ENCODE data around the gene TCF21. TPM values are rescaled to one million over a fixed set of nuclear protein-coding genes. Genes with fewer than 3 reads are reported as not detected.

TCF21 gene
- total and polyA plus RNA-seq, 4 donors, result 14.5 to 80.9 (median 31.6) TPM

- ATAC-seq (ENCODE audit: insufficient read depth, low FRiP score), result no peak
- Histone ChIP-seq H3K9me3 (ENCODE audit: control insufficient read depth in 4 of 4, insufficient read depth in 3 of 4, low read length in 3 of 4) (peaks cover 0 to 6% (median 0%) of the 10 kb centered on the region in 4 donors), H3K27ac (ENCODE audit: low read depth in 1 of 2, low read length in 1 of 2) (peak overlapping the region; percentile 42 to 75), H3K4me1 (ENCODE audit: control insufficient read depth in 5 of 5, insufficient read depth in 5 of 5, low read length in 5 of 5) (peaks cover 0 to 54% (median 15%) of the 10 kb centered on the region in 5 donors), H3K4me3 (peak overlapping the region; percentile 51), H3K9ac (ENCODE audit: insufficient read depth in 1 of 2, low read length in 2 of 2) (peak overlapping the region; percentile 89 to 100), H3K27me3 (ENCODE audit: control insufficient read depth in 3 of 3, insufficient read depth in 3 of 3, low read length in 2 of 3) (peaks cover 2 to 51% (median 17%) of the 10 kb centered on the region in 3 donors), H3K36me3 (ENCODE audit: control insufficient read depth in 4 of 4, insufficient read depth in 4 of 4, low read length in 4 of 4) (peaks cover 0 to 61% (median 20%) of the 10 kb centered on the region in 4 donors)
- 3% methylated on average over 45 of the region's 45 CpGs for WGBS, 2 donors
- DNase-seq, result peak; percentile 75 to 79 (median 76)
- TF ChIP-seq, protein P1, sequence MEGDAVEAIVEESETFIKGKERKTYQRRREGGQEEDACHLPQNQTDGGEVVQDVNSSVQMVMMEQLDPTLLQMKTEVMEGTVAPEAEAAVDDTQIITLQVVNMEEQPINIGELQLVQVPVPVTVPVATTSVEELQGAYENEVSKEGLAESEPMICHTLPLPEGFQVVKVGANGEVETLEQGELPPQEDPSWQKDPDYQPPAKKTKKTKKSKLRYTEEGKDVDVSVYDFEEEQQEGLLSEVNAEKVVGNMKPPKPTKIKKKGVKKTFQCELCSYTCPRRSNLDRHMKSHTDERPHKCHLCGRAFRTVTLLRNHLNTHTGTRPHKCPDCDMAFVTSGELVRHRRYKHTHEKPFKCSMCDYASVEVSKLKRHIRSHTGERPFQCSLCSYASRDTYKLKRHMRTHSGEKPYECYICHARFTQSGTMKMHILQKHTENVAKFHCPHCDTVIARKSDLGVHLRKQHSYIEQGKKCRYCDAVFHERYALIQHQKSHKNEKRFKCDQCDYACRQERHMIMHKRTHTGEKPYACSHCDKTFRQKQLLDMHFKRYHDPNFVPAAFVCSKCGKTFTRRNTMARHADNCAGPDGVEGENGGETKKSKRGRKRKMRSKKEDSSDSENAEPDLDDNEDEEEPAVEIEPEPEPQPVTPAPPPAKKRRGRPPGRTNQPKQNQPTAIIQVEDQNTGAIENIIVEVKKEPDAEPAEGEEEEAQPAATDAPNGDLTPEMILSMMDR (IDR thresholded peaks at IDR 0.05; ENCODE audit: control extremely low read depth, extremely low read depth), result no peak
These were observed 2.4 kb downstream of the TCF21 start for GRCh38 chr6:133891149-133891926.

DNA sequence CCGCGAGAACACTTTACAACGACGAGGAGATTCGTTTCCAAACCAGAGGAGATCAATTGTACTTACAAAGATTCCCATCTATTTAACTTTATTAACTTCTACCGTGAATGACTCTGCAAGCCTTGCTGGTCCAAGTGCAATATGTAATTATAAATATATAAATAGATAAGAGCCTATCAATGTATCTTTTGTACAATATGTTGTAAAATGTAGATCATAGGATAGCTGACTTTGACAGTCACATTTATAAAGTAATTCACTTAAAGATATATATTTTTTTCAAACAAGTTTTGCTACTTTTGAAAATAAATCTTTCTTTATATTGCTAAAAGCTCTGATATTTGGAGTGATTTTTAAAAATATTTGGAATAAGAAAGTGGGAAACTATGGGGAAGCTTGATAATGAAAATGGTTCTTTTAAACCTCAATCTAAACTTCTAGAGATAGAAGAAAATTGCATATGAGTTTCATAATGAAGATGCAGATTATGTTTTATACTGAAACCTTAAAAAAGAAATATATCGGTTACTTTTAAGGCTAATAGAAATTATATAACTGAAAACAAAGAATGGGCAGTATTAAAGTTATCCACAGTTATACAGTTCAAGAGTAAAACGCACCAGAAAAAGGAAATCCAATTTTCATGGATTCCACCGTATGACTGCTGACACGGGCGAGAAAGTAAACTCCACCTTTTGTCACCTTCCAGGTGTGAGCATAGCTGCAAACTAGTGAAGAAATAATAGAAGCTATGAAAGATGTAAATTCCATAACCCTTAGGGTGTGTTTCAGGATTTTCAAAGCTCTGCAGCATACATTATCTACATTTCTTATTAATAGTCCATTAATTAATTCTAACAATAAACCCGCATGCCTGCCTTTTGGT lies 3.3 kb downstream of the TCF21 start:
- Histone ChIP-seq H3K4me3 (no peak overlapping the region), H3K4me1 (ENCODE audit: control insufficient read depth in 5 of 5, insufficient read depth in 5 of 5, low read length in 5 of 5) (peaks cover 0 to 51% (median 11%) of the 10 kb centered on the region in 5 donors), H3K9ac (ENCODE audit: insufficient read depth in 1 of 2, low read length in 2 of 2) (peak overlapping the region; percentile 89 to 100), H3K27ac (ENCODE audit: low read depth in 1 of 2, low read length in 1 of 2) (no peak overlapping the region), H3K27me3 (ENCODE audit: control insufficient read depth in 3 of 3, insufficient read depth in 3 of 3, low read length in 2 of 3) (peaks cover 2 to 58% (median 18%) of the 10 kb centered on the region in 3 donors), H3K9me3 (ENCODE audit: control insufficient read depth in 4 of 4, insufficient read depth in 3 of 4, low read length in 3 of 4) (peaks cover 0 to 6% (median 0%) of the 10 kb centered on the region in 4 donors), H3K36me3 (ENCODE audit: control insufficient read depth in 4 of 4, insufficient read depth in 4 of 4, low read length in 4 of 4) (peaks cover 0 to 61% (median 20%) of the 10 kb centered on the region in 4 donors)
- TF ChIP-seq, protein P1 (IDR thresholded peaks at IDR 0.05; ENCODE audit: control extremely low read depth, extremely low read depth), result no peak
- ATAC-seq (ENCODE audit: insufficient read depth, low FRiP score) (no peak), DNase-seq (no peak)
- WGBS, 2 donors, result 13 to 17% methylated on average over 12 of the region's 12 CpGs

- H3K27me3 ChIP-seq (ENCODE audit: control insufficient read depth in 3 of 3, insufficient read depth in 3 of 3, low read length in 2 of 3), result peaks cover 2 to 55% (median 18%) of the 10 kb centered on the region in 3 donors
- ATAC-seq (ENCODE audit: insufficient read depth, low FRiP score), result no peak
- H3K9ac ChIP-seq (ENCODE audit: insufficient read depth in 1 of 2, low read length in 2 of 2), result peak overlapping the region; percentile 75 to 100
These were observed 4.1 kb downstream of the TCF21 start for GRCh38 chr6:133892813-133893691.

More at GRCh38 chr6:133892813-133893691, 4.1 kb downstream of the TCF21 start:
- peak overlapping the region in 1 of 2 donors; percentile 58 for H3K27ac ChIP-seq (ENCODE audit: low read depth in 1 of 2, low read length in 1 of 2)
- WGBS, 2 donors, result 10 to 17% methylated on average over 41 of the region's 41 CpGs
- peak; percentile 47 to 65 (median 64) for DNase-seq
- H3K4me1 ChIP-seq (ENCODE audit: control insufficient read depth in 5 of 5, insufficient read depth in 5 of 5, low read length in 5 of 5), result peaks cover 0 to 48% (median 11%) of the 10 kb centered on the region in 5 donors
- H3K4me3 ChIP-seq, result peak overlapping the region; percentile 3
- H3K36me3 ChIP-seq (ENCODE audit: control insufficient read depth in 4 of 4, insufficient read depth in 4 of 4, low read length in 4 of 4), result peaks cover 0 to 61% (median 20%) of the 10 kb centered on the region in 4 donors
- TF ChIP-seq, protein P1 (IDR thresholded peaks at IDR 0.05; ENCODE audit: control extremely low read depth, extremely low read depth), result no peak
- H3K9me3 ChIP-seq (ENCODE audit: control insufficient read depth in 4 of 4, insufficient read depth in 3 of 4, low read length in 3 of 4), result peaks cover 0 to 6% (median 0%) of the 10 kb centered on the region in 4 donors
